GDM1 (cell line): ENCODE results near the gene PODN.

Experiments used
- DNase-seq: peaks from one replicate; lab custom pipeline; 2025; lab: John Stamatoyannopoulos, UW

PODN gene

DNA sequence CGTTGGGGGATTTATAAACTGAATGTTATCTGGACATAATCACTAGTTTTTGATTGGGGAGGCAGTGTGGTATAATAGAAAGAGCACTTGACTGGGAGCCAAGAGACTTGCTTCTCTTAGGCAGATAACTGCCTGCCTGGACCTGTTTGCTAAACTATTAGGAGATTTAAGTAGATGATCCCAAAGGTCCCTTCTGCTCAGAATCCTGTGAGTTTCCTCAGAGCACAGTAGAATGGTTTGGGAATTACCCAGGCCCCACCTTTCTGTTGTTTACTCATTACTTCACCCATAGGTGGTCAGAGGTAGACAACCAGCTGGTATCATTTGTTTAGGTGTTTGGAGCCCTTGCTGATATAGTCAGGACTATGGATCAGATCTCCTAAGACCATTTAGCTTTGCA is 10.3 kb upstream of the PODN start:
- no peak for DNase-seq

DNA sequence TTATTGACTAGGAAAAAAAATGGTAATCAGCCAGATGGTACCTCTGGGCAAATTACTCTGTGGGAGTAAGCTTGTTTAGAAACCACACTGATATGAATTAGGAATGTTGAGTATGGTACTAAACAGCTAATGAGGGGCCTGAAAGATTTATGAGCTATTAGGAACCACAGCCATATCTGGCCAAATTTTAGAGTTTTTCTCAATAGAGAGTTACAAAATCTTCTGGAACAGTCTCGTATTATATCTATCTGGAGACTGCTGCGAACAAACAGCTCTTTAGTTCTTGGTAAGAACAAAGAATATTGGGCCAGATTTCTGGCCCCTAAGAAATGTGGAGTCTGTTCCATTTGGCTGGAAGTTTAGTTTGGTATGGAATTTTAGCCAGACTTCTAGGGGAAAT is 4.9 kb upstream of the PODN start:
- no peak for DNase-seq

DNA sequence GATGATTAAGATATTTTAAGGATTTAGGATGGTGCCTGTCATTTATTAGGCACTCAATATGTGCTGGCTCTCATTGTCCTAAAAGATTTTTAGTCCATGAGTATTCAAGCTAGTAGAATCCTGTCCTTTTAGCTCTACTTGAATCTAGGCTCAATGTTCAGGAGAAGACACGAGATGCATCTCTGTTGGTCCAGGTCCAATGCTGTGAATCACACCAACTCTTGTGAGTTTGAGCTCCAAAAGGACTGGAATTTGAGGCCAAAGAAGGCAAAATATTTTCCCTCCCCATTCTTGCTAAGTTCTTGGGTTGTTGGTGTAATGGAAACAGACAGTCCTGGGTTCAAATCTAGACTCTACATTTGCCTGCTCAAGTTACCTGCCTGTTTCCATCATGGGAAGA is 1.4 kb upstream of the PODN start:
- no peak for DNase-seq

DNA sequence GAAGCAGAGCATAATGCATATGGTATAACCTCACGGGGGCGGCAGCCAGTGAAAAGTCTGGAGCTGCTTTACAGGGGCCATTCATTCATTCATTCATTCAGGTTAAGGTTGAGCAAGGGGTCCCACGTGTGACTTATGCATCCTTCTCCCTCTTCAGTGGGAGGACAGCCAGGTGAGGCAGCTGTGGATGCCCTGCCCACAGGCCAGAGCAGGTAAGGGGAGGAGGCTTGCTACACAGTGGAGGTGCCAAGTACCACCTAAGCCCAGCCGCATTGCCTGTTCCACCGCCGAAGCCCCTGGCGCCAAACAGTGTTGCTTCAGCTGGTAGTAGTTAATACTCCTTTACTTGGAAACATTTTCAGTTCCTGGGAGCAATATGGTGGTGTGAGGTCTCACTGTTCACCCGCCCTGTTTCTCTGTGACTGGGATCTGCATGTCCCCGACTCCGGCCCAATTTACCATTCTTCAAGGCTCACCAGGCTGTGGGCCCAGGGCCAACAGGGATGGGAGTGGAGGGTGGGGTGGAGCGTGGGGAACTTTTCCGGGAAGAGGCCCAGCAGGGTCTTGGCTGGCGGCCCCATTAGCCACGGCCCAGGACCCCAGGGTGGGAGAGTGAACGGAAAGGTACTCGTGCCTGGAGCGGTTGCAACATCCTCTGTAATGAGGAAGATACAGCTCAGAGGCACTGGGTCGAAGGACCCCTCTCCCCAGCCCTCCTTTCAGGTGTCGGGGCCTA is 722 bp upstream of the PODN start:
- no peak for DNase-seq

DNA sequence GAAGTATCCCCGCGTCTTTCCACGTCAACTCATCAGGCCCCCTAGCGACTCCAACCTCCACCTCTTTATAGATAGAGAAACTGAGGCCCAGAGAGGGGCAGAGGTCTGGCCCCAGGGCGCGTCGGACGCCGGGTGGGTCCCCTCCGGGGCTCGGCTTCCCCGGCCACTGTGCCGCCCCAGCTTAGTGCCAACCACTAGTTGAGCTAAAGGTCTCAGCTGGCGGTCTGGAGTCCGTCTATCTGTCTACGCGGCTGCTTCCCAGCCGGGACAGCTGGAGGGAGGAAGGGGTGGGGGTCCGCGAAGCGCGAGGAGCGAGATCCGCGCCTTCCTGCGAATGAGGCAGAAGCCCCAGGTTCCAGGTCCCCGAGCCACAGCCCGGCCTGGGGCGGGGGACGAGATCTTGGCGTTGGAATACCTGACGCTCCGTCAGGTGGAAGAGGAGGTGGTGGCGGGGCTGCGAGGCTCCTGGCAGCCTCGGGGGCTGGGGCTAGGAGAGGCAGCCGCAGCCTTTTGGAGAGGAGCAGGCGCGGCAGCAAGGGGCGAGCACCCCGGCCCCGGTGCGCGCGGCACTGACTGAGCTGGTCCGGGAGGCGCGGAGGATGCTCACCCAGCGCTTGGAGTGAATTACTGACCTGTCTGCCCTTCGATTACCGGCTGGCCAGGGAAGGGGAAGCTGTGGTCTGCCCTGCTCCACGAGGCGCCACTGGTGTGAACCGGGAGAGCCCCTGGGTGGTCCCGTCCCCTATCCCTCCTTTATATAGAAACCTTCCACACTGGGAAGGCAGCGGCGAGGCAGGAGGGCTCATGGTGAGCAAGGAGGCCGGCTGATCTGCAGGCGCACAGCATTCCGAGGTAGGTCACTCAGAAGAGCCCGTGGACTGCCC is 937 bp downstream of the PODN start:
- no peak for DNase-seq

DNA sequence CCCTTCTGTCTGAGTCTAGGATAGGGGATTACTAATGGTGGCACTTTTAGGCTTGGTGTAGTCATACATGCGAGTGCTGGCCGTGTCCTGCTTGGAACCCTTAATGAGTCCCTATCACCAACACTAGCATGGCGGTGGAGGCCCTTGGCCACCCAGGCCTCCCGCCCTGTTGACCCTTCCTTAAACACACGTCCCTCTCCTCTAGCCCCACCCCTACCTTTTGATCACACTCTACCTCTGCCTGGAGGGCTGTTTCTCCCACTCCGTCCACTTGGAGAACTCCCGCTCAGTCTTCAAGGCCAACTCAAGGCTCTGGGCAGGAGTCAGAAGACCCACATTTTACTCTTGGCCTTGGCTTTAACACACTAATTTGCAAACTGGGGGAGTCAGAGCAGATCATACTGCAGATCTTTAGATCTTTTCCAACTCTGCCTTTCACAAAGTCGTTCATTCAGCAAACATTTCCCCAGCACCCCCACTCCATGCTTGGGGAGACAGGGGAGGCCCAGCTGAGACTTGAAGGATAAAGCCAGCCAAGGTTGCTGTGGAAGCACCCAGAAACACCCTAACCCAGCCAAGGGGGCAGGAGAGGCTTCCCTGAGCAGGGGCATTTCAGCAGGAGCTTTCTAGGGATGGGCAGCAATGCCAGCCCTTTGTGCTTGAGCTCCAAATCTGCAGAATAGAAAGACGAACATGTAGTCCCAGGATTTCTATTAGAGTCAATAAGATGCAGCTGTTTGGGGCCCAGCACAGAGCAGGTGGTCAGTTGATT is 1.9 kb downstream of the PODN start:
- DNase-seq = no peak

DNA sequence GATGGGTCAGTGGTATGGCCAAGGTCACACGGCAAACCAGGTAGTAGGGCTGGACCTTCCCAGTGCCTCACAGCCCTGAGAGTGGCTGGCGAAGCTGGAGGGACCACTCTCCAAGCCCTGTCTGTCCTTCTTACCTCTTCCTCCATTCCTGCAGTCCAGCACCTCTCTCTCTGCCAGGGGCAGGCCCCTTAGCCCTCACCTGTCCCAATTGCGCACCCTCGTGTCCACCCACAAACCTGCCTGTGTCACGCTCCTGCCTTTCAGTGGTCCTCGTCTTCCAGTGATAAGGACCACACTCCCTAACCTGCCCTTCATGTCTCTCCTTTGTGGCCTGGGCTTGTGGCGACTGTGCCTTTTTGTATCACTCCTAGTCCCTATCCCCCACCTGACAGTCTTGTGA is 3.4 kb downstream of the PODN start:
- no peak for DNase-seq

DNA sequence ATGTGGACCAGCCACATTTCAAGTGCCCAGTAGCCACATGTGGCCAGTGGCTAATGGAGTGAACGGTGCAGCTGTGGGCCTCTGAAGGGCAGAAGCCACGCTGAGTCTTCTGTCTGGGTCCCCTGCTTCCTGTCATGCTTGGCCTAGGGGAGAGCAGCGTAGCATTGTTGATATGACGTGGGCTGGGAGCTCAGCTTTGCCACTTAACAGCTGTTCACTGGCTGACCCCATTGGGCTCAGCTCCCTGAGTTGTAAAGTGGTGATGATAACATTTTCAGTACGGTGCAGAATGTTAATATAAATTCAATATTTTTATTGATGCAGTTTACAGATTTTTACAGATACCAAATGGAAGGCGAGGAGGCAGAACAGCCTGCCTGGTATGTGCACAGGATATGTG is 4.5 kb downstream of the PODN start:
- DNase-seq = no peak

DNA sequence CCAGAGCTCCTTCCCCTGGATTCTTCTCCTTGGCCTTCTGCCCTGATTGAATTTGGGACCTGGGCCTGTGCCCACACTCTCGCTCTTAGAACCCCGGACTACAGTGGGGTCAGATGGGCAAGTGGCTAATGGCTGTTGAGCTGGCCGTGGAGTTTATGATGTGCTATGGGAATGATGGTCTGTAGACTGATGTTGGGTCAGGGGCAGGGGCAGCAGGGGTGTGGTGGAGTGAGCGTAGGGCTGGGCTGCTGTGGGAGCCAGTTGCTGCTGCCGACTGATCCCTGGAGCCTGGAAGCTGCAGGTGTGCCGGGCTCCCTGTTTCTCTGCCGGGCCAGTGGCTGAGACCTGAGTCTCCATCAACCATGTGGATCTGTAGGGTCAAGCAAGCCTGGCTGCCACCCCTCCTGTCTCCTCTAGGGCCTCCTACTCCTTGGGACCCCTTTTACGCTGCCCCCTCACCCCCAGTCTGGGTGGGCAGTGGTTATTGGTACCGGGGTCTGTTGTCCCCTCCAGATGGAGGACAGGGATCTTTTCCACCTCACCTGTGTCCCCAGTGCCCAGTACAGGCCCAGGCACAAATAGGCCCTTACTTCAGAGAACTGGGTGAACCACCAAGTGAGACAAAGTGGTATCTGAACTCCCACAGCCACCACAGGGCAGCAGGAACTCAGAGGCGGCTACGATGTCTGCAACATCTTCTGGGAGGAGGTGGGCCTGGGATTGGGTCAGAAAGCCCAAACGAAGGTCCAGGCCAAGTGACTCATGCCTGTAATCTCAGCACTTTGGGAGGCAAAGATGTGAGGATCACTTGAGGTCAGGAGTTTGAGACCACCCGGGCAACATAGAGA is 5.1 kb downstream of the PODN start:
- no peak for DNase-seq

DNA sequence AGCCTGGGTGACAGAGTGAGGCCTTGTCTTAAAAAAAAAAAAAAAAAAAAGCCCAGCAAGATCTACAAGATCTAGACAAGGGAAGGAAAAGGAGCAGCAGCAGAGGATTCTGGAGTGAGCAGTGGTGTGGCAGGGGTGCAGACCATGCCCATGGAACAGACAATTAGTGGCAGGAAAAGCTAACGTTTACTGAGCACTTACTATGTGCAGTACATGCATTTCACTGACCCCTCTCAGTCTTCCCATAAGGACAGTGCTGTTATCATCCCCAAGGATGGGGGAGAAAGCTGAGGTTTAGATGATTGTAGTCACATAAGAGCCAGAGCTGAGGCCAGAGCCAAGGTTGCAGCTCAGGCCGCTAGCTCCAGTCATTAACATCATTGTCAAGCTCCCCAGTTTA is 5.9 kb downstream of the PODN start:
- DNase-seq = no peak

DNA sequence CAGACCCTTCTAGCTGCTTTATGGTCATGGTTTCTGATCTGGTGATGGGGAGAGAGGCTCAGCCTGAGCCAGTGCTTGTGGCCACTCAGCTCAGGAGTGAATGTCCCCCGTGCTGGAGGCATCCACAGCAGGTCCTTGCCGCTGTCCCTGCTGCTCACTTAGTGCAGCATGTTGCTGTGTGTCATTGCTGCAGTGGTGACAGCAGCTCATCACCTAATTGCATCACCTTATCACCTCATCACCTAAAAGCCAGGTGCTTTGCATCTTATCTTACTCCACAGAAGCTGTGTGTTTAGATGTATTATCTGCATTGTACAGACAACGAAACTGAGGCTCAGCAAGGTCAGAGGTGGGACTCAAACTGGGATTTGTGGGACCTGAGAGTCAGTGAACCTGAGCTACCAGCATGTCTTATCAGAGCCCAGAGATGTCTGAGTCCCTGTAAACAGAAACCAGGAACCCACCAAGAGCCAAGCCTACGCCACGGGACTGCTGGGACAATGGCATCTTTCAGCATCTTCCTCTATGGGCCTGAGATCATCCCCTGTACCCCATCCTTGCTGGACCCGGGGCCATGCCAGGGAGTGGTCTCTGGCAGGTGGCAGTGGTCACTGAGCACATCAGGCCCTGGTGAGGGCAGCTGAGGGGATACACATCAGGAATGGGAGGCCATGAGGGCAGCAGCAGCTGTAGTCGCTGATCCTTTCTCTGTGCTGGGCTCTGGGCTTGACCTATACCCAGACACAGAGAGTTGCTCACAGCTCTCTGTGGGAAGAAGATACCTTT is 6.5 kb downstream of the PODN start:
- DNase-seq = no peak

DNA sequence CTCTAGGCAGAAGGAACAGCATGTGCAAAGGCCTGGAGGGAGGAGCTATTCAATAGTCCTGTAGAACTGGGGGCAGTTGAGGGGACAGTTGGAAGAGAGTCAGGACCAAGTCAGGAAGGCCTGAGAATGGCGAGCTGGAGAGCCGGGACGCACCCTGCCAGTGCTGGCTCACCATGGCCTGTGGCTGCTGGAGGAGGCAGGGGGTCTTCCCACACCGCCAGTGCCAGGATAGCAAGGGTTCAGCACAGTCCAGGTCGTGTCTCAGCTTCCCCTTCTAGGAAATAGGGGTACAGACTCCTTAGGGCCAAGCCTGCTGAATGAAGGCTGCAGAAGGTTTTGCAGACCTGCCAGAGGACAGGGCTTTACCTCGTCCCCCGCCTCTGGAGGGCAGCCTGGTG is 7.3 kb downstream of the PODN start:
- DNase-seq = no peak

DNA sequence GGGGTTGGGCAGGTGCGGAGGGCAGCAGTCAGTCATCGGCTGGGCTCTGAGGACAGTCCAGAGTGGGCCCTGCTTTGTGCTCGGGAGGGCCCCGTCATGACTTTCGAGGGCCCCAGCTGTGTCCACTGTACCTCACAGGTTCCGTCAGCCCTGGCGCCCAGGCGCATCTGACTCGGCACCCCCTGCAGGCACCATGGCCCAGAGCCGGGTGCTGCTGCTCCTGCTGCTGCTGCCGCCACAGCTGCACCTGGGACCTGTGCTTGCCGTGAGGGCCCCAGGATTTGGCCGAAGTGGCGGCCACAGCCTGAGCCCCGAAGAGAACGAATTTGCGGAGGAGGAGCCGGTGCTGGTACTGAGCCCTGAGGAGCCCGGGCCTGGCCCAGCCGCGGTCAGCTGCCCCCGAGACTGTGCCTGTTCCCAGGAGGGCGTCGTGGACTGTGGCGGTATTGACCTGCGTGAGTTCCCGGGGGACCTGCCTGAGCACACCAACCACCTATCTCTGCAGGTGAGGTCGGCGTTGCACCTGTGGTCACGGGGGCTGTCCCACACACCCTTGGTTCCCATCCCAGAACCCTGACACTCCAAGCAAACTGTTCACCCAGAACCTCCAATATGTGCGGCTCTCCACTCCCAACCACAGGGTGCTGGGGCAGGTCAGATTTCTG is 7.8 kb downstream of the PODN start:
- no peak for DNase-seq

DNA sequence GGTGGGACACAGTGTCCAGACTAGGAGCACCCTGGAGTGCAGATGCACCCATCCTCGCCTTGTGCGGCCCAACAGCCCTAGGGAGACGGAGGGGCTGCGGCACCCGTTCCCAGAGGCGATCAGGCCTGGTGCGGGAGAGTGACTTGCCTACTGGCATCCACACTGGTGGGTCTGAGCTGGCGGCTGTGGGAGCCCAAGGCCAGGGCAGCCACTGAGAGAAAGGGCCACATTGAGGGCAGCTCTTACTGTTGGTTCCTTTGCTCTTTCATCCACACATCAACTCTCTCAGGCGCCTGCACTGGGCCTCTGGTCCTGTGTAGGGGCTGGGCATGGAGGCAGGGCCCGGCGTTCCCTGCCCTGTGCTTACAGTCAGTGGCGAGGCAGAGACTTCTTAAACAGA is 8.6 kb downstream of the PODN start:
- DNase-seq = no peak

DNA sequence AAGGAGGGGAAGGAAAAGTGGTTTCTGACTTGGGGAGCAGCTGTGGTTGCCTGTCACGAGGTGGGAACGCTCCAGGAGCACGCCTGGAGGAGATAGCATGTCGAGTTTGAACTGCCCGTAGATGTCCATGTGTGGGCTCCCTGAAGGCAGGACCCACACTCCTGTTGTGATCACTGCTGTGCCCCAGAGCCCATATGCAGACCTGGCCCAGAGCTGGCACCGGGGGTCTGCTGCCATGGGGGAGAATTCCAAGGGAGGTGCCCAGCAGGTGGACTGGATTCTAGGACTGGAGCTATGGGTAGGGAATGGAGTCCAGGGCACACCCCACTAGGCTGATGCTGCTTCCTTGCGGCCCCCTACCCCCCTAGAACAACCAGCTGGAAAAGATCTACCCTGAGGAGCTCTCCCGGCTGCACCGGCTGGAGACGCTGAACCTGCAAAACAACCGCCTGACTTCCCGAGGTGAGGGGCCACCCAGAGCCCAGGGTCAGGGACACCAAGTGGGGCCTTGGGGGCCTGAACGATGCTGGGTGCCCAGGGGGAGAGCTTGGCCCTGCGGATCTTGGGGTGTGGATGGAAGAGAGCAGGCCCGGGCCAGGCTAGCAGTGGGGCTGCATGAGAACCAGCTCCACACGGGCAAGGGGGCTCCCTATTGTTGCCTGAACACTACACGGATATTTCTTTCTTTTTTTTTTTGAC is 9.3 kb downstream of the PODN start:
- DNase-seq = no peak

DNA sequence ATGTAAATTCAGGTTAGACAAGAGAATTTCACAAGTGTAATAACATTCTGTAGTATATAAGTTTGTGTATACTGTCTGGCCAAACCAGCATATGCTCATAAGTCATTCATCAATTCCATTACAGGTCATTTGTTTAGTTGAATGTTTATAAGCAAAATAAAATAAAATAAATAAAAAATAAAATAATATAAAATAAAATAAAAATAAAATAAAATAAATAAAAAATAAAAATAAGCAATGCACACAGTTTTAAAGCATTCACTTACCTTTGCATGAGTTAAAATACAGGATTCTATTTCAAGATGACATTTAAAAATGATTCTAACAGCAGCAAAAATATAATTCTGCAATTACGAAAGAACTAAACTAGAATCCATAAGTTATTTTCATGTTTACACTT is 9.9 kb downstream of the PODN start:
- DNase-seq = no peak

DNA sequence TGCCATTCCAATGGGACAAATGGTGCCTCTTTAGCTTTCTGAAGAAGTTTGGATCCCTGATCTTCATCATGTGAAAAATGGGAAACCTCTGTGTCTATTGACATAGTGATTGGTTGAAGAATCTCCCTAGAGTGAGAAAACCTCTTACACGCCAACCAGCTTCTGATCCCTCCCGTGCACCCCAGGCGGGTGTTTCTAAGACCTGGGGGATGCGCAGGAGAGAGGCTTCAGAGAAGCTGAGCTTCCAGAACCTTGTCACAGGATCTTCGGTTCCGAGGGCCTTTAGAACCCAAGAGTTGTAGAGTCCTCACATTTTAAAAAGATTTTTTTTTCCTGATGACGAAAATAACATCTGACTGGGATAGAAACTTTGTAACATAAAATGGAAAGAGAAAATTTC is 11.3 kb downstream of the PODN start:
- no peak for DNase-seq

DNA sequence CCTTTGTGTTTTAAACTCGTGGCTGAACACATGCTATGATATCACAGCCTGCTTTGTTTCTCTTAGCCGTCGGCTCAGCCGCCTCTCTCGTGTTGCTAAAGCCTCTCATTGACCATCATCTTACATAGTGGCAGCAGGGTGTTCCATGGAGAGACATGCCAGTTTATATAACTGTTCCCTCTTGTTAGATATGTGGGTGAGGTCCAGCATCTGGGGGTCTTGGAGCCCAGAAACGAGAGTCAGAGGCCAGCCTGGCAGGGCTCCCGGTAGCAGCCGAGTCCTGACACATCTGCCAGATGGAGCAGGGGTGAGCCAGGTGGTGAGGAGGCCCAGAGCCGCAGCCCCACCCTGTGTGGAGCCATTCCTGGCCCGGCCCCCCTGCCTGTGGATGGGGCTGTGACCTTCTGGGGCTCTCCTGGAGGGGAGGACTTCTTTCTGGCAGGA is 11.9 kb downstream of the PODN start:
- no peak for DNase-seq

DNA sequence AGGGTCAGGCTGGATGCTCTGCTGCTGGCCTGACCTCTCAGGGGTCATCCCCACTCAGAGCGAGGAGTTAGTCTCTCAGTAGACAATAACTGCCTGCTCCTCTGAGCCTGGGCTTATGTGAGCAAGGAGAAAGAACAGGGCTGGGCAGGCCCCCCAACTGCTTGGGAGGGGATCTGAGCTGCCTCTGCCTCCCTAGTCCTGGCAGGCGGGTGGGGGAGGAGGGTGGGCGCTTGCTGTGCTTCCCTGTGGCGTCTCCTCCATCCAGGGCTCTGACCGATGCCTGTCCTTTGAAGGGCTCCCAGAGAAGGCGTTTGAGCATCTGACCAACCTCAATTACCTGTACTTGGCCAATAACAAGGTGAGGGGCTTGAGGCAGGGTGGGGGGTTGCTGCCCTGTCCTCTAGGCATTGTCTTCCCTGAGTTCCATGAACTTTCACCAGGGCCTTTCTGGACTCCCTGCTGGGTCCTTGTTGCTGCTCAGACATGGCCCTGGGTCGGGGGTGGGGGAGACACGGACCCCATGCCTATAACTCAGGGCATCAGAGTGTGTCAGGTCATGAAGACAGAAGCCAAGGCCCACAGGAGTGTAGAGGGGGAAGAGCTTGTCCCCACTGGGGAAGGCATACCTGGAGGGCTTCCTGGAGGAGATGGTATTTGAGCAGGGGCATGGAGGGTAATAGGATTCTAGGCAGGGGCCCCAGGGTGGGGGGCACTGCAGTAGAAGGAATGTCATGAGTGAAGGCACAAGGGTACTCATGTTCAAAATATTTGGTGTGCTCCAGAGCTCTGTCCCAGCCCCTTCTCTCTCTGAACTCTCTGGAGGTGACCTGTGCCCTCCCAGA is 12.5 kb downstream of the PODN start:
- no peak for DNase-seq
